MM.1S (cell line): ENCODE data around the gene RGS19.

ENCODE experiments used
- DNase-seq: peaks from one replicate; pipeline ENCODE4 v3.0.0-alpha.2; 2015
- H2AFZ ChIP-seq: fragments of 300-600 bp; sonication (generic); 2 replicates; pipeline ENCODE4 v1.6.0; 2016; ENCODE audit warnings: antibody characterized with exemption, low read length
- H3F3A ChIP-seq: fragments of 300-600 bp; sonication (generic); 2 replicates; pipeline ENCODE4 v1.6.1; 2016; ENCODE audit warnings: mild to moderate bottlenecking, antibody characterized with exemption, low read length, moderate library complexity, mixed read lengths; ENCODE audit not compliant: insufficient read depth
- H3K27ac ChIP-seq: fragments of 300-600 bp; sonication (generic); 2 replicates; pipeline ENCODE4 v1.5.1; 2016; ENCODE audit warnings: mild to moderate bottlenecking, low read length
- H3K27me3 ChIP-seq: fragments of 300-600 bp; sonication (generic); replicated peaks from 2 replicates; pipeline ENCODE4 v1.6.0; 2016; ENCODE audit warnings: low read length; ENCODE audit not compliant: insufficient read depth
- H3K36me3 ChIP-seq: fragments of 300-600 bp; sonication (generic); replicated peaks from 2 replicates; pipeline ENCODE4 v1.6.1; 2016; ENCODE audit warnings: mild to moderate bottlenecking, low read length, mixed read lengths; ENCODE audit not compliant: insufficient read depth
- H3K4me1 ChIP-seq: fragments of 300-600 bp; sonication (generic); 2 replicates; pipeline ENCODE4 v1.6.1; 2016; ENCODE audit warnings: low read length, mixed read lengths
- H3K4me2 ChIP-seq: fragments of 300-600 bp; sonication (generic); 2 replicates; pipeline ENCODE4 v1.6.0; 2016; ENCODE audit warnings: low read depth, low read length
- H3K4me3 ChIP-seq: fragments of 300-600 bp; sonication (generic); 2 replicates; pipeline ENCODE4 v1.5.1; 2016; ENCODE audit warnings: low read length, mixed read lengths
- H3K79me2 ChIP-seq: fragments of 300-600 bp; sonication (generic); 2 replicates; pipeline ENCODE4 v1.6.1; 2016; ENCODE audit warnings: mixed run types, low read length, mixed read lengths
- H3K9ac ChIP-seq: fragments of 300-600 bp; sonication (generic); 2 replicates; pipeline ENCODE4 v1.6.1; 2016; ENCODE audit warnings: low read length, mixed read lengths
- H3K9me2 ChIP-seq: fragments of 300-600 bp; sonication (generic); replicated peaks from 2 replicates; pipeline ENCODE4 v1.6.1; 2016; ENCODE audit warnings: mild to moderate bottlenecking, low read length, mixed read lengths; ENCODE audit not compliant: insufficient read depth
- H3K9me3 ChIP-seq: fragments of 300-600 bp; sonication (generic); replicated peaks from 2 replicates; pipeline ENCODE4 v1.6.1; 2016; ENCODE audit warnings: mild to moderate bottlenecking, low read length, mixed read lengths; ENCODE audit not compliant: insufficient read depth
- H4K20me1 ChIP-seq: fragments of 300-600 bp; sonication (generic); 2 replicates; pipeline ENCODE4 v1.6.1; 2016; ENCODE audit warnings: mild to moderate bottlenecking, low read length, moderate library complexity, mixed read lengths; ENCODE audit not compliant: insufficient read depth
- EZH2 ChIP-seq: fragments of 300-600 bp; sonication (generic); optimal IDR thresholded peaks from 2 replicates; pipeline ENCODE3; 2017; ENCODE audit warnings: low read depth, mild to moderate bottlenecking, antibody characterized with exemption, low read length, mixed read lengths
- EZH2phosphoT487 ChIP-seq: fragments of 300-600 bp; sonication (generic); IDR thresholded peaks from 2 replicates; pipeline ENCODE4 v1.6.1; 2018; ENCODE audit warnings: antibody characterized with exemption, low read length
- TF ChIP-seq, protein P1 (sequence below): fragments of 300-600 bp; sonication (generic); IDR thresholded peaks from 2 replicates; pipeline ENCODE4 v1.5.1; 2016; ENCODE audit warnings: antibody characterized with exemption, low read length, mixed read lengths

RGS19 gene

DNA sequence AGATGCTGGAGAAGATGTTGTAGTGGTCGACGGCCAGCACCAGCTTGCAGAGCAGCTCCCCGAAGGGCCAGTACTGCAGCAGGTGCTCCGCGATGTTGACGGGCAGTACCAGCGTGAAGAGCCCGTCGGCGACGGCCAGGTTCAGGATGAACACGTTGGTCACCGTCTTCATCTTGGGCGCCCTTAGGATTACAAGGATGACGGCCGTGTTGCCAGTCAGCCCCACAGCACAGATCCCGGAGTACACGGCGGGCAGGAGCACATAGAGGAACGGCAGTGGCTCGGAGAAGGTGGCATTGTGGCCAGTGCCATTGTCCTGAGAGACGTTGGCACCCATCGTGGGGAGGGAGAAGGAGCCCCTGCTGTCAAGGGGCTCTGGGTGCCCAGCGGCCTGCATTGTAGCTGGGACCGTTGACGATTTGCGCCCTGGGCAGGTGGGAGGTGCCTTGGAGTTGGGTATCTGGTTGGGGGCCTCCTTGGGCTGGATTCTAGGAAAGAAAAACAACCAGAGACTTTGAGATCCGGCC lies 27.2 kb upstream of the RGS19 start:
- Histone ChIP-seq H3K9me3 (no peaks in the 10 kb centered on the region), H3K27ac (no peak overlapping the region), H3K79me2 (no peaks in the 10 kb centered on the region), H3K9ac (no peak overlapping the region), H3K27me3 (peaks cover 91% of the 10 kb centered on the region), H3K9me2 (no peaks in the 10 kb centered on the region), H3K4me1 (no peaks in the 10 kb centered on the region), H4K20me1 (no peaks in the 10 kb centered on the region), H3K4me3 (no peak overlapping the region), H3K36me3 (no peaks in the 10 kb centered on the region), H2AFZ (no peak overlapping the region), H3F3A (no peaks in the 10 kb centered on the region), H3K4me2 (no peak overlapping the region)
- no peak for TF ChIP-seq EZH2phosphoT487
- TF ChIP-seq, protein P1, sequence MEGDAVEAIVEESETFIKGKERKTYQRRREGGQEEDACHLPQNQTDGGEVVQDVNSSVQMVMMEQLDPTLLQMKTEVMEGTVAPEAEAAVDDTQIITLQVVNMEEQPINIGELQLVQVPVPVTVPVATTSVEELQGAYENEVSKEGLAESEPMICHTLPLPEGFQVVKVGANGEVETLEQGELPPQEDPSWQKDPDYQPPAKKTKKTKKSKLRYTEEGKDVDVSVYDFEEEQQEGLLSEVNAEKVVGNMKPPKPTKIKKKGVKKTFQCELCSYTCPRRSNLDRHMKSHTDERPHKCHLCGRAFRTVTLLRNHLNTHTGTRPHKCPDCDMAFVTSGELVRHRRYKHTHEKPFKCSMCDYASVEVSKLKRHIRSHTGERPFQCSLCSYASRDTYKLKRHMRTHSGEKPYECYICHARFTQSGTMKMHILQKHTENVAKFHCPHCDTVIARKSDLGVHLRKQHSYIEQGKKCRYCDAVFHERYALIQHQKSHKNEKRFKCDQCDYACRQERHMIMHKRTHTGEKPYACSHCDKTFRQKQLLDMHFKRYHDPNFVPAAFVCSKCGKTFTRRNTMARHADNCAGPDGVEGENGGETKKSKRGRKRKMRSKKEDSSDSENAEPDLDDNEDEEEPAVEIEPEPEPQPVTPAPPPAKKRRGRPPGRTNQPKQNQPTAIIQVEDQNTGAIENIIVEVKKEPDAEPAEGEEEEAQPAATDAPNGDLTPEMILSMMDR = no peak
- no peak for TF ChIP-seq EZH2
- DNase-seq = no peak

DNA sequence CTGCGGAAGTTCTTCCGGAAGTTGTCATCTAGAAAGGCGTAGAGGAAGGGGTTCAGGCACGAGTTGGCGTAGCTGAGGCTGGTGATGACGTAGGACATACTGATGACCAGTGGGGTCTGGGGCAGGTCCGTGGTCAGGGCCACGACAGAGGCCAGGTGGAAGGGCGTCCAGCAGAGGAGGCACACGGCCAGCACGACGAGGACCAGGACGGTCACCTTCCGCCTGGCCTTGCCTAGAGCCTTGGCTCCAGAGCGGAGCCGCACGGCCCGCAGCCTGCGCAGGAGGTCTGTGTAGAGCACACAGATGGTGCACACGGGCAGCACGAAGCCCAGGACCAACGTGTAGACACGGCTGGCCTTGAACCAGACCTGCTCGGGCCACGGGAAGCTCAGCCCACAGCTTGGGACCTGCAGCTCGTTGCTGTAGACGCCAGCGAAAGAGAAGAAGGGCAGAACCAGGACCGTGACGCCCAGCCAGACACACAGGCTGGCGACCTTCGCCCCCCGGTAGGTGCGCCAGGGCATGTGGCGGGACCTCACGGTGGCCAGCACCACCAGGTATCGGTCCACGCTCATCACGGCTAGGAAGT lies 26.6 kb upstream of the RGS19 start:
- no peak for TF ChIP-seq EZH2
- no peak for TF ChIP-seq EZH2phosphoT487
- TF ChIP-seq, protein P1 = no peak
- no peak overlapping the region for H3K9ac ChIP-seq
- H3K27me3 ChIP-seq = peaks cover 92% of the 10 kb centered on the region

DNA sequence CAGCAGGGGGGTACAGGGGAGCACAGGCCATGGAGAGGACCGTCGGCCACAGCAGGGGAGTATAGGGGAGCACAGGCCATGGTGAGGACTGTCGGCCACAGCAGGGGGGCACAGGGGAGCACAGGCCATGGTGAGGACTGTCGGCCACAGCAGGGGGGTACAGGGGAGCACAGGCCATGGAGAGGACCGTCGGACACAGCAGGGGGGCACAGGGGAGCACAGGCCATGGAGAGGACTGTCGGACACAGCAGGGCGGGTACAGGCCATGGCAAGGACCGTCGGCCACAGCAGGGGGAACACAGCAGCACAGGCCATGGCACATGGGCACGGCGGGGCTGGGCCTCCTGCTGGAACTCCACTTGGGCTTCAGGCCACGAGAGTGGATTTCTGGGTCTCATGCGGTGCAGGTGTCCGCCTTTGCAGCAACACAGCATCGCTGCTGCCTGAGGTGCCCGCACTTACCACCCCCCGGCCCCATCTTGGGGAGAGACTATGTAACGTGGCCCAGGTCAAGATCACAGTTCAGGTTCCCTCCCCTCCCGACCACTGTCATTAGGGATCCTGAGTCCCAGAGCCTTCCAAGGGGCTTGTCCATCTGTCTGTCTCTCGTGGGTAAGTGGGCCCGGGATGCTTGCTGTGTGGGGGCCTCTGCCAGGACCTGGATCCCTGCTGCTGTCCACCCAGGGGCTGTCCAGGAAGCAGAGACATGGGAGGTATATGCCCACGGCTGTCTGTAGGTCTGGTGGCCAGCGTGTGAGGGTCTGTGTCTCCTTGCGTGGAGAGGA lies 25.5 kb upstream of the RGS19 start:
- Histone ChIP-seq H3K79me2 (no peaks in the 10 kb centered on the region), H3K27me3 (peaks cover 90% of the 10 kb centered on the region), H3K9me3 (no peaks in the 10 kb centered on the region), H3K9ac (no peak overlapping the region), H4K20me1 (no peaks in the 10 kb centered on the region), H2AFZ (no peak overlapping the region), H3K4me3 (no peak overlapping the region), H3F3A (no peaks in the 10 kb centered on the region), H3K9me2 (no peaks in the 10 kb centered on the region), H3K27ac (no peak overlapping the region), H3K4me2 (no peak overlapping the region), H3K36me3 (no peaks in the 10 kb centered on the region), H3K4me1 (peaks cover 8% of the 10 kb centered on the region; the same call in 1 of the 2 replicates)
- no peak for DNase-seq
- TF ChIP-seq EZH2 (no peak), EZH2phosphoT487 (no peak)
- TF ChIP-seq, protein P1 = no peak

More for the DNA sequence above, 26.6 kb upstream of the RGS19 start:
- Histone ChIP-seq H3K4me1 (no peaks in the 10 kb centered on the region), H3K79me2 (no peaks in the 10 kb centered on the region), H3K4me3 (no peak overlapping the region), H3K27ac (no peak overlapping the region), H3K9me2 (no peaks in the 10 kb centered on the region), H4K20me1 (no peaks in the 10 kb centered on the region), H3K4me2 (no peak overlapping the region), H3K9me3 (no peaks in the 10 kb centered on the region), H3K36me3 (no peaks in the 10 kb centered on the region), H2AFZ (no peak overlapping the region), H3F3A (no peaks in the 10 kb centered on the region)
- no peak for DNase-seq
